Measurements from ENCODE around the gene KPNA1.
A peak's percentile ranks its signal among the peaks of the same experiment; 100 is the strongest.

KPNA1 gene

DNA sequence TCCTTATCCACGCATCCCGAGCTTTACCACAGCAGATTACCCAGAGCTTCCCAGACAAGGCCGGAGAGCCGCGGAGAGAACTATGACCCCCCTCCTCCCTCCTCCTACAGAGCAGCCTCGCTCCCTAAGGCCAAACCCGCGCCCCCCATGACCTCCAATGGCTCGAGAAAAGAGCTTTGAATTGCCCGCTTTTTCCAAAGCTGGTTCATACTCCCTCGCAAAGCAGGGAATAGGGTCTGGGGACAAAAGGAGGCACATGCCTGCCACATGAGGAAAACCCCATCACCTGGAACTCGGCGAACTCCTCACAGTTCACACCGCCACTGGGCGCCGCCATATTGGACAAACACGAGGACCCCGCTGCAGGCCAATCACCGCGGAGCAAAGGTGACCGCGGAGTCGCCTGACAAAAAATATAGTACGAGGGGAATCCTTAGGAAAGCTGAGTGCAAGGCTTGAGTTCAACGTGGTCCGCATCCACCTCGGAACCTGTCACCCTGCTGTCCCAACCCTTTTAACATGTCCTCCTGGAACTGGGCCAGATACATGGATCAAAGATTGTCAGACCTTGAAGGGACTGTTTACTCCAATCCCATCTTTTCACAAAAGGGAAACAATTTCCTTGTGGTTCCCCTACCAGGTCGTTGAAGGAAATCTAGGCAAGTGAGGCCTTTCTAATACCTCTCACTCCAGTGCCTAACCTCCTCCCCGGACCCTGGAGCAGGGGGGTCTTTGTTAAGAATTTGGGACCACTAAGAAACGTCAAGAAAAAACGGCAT, 131.7 kb downstream of the KPNA1 start, which contains the start of gene MIX23:
Gene MIX23 (minus strand): TSS at position 344 of the 779 bp plus-strand sequence. CDS start 7 bp downstream, at position 337.
- DNase-seq (ENCODE audit: low read depth in 2 of 2), result peak; percentile 73 to 80

- DNase-seq (ENCODE audit: low read depth in 2 of 2), result no peak
Measured at GRCh38 chr3:122377975-122378374, 136.8 kb downstream of the KPNA1 start.

DNA sequence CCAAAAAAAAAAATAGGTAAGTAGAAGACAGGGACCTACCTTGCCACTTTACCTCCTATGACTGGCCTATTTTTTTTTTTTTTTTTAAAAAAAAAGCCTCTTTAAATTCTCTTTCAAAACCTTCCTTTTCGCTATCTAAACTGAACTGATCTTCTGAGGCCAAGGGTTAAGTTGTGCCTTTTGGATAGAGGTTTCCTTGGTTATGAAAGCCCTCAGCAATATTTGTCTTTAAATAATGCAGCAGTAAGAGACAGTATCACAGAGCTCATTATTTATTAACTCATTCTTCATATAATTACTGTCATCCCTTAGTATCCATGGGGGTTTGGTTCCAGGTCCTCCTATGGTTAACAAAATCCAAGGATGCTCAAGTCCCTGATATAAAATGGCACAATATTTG, 140.7 kb downstream of the KPNA1 start:
- DNase-seq (ENCODE audit: low read depth in 2 of 2), result no peak

Data from stimulated activated CD4-positive, alpha-beta T cell treated with anti-CD3 and anti-CD28 coated beads, Interleukin-1b, Interleukin-23, amount 100 ng/mL, for 4 hours (primary cell).